Measurements from ENCODE around the gene CDH2. TPM values are rescaled to one million over a fixed set of nuclear protein-coding genes. Genes with fewer than 3 reads are reported as not detected.

Gene CDH2
- total RNA-seq, 1 donor from 2014 or later: 87.2 TPM

- Mint-ChIP-seq H3K4me1 (ENCODE audit: unreplicated experiment) (peaks cover 34% of the 10 kb centered on the region), H3K4me3 (ENCODE audit: unreplicated experiment) (no peak overlapping the region), H3K27me3 (ENCODE audit: unreplicated experiment) (no peaks in the 10 kb centered on the region), H3K27ac (ENCODE audit: unreplicated experiment) (no peak overlapping the region), H3K9me3 (ENCODE audit: unreplicated experiment) (no peaks in the 10 kb centered on the region), H3K36me3 (ENCODE audit: unreplicated experiment) (no peaks in the 10 kb centered on the region)
- no peak for DNase-seq (ENCODE audit: extremely low spot score, unreplicated experiment)
- no peak for TF ChIP-seq CTCF (IDR thresholded peaks at IDR 0.05)
These were observed 103.3 kb downstream of the CDH2 start for GRCh38 chr18:28073658-28074057.

- DNase-seq (ENCODE audit: extremely low spot score, unreplicated experiment): no peak
- no peak for TF ChIP-seq CTCF (IDR thresholded peaks at IDR 0.05)
- Mint-ChIP-seq H3K36me3 (ENCODE audit: unreplicated experiment) (peaks cover 3% of the 10 kb centered on the region), H3K27ac (ENCODE audit: unreplicated experiment) (no peak overlapping the region), H3K4me3 (ENCODE audit: unreplicated experiment) (no peak overlapping the region), H3K27me3 (ENCODE audit: unreplicated experiment) (no peaks in the 10 kb centered on the region), H3K4me1 (ENCODE audit: unreplicated experiment) (peaks cover 20% of the 10 kb centered on the region), H3K9me3 (ENCODE audit: unreplicated experiment) (peaks cover 12% of the 10 kb centered on the region)
These were observed 105.7 kb downstream of the CDH2 start for GRCh38 chr18:28071199-28071598.

GRCh38 chr18:28068207-28068606 is 108.7 kb downstream of the CDH2 start:
- Mint-ChIP-seq H3K36me3 (ENCODE audit: unreplicated experiment) (peaks cover 3% of the 10 kb centered on the region), H3K4me1 (ENCODE audit: unreplicated experiment) (peaks cover 31% of the 10 kb centered on the region), H3K27ac (ENCODE audit: unreplicated experiment) (peak overlapping the region; percentile 58), H3K4me3 (ENCODE audit: unreplicated experiment) (no peak overlapping the region), H3K9me3 (ENCODE audit: unreplicated experiment) (peaks cover 16% of the 10 kb centered on the region), H3K27me3 (ENCODE audit: unreplicated experiment) (no peaks in the 10 kb centered on the region)
- TF ChIP-seq CTCF (IDR thresholded peaks at IDR 0.05): no peak
- no peak for DNase-seq (ENCODE audit: extremely low spot score, unreplicated experiment)

GRCh38 chr18:28067346-28067745 is 109.6 kb downstream of the CDH2 start:
- TF ChIP-seq CTCF (IDR thresholded peaks at IDR 0.05): no peak
- H3K27ac Mint-ChIP-seq (ENCODE audit: unreplicated experiment): no peak overlapping the region
- H3K4me3 Mint-ChIP-seq (ENCODE audit: unreplicated experiment): no peak overlapping the region
- H3K9me3 Mint-ChIP-seq (ENCODE audit: unreplicated experiment): peaks cover 16% of the 10 kb centered on the region
- H3K27me3 Mint-ChIP-seq (ENCODE audit: unreplicated experiment): no peaks in the 10 kb centered on the region
- no peak for DNase-seq (ENCODE audit: extremely low spot score, unreplicated experiment)
- peaks cover 3% of the 10 kb centered on the region for H3K36me3 Mint-ChIP-seq (ENCODE audit: unreplicated experiment)
- peaks cover 39% of the 10 kb centered on the region for H3K4me1 Mint-ChIP-seq (ENCODE audit: unreplicated experiment)

GRCh38 chr18:28065793-28066186 is 111.1 kb downstream of the CDH2 start:
- Mint-ChIP-seq H3K36me3 (ENCODE audit: unreplicated experiment) (peaks cover 3% of the 10 kb centered on the region), H3K9me3 (ENCODE audit: unreplicated experiment) (peaks cover 16% of the 10 kb centered on the region), H3K27me3 (ENCODE audit: unreplicated experiment) (no peaks in the 10 kb centered on the region), H3K4me1 (ENCODE audit: unreplicated experiment) (peaks cover 54% of the 10 kb centered on the region), H3K4me3 (ENCODE audit: unreplicated experiment) (no peak overlapping the region), H3K27ac (ENCODE audit: unreplicated experiment) (peak overlapping the region; percentile 78)
- TF ChIP-seq CTCF (IDR thresholded peaks at IDR 0.05): no peak
- DNase-seq (ENCODE audit: extremely low spot score, unreplicated experiment): no peak
